HUES48 (cell line): ENCODE measurements around the gene SLC13A3.

Experiments
- H3K27ac ChIP-seq: one replicate; pipeline ENCODE4 v1.7.0; 2013; ENCODE audit warnings: low read depth, low read length, inconsistent platforms
- H3K27me3 ChIP-seq: 2 replicates; pipeline ENCODE4 v1.6.1; 2013; ENCODE audit warnings: mild to moderate bottlenecking, low read length; ENCODE audit not compliant: control insufficient read depth, insufficient read depth
- H3K36me3 ChIP-seq: 2 replicates; pipeline ENCODE4 v1.6.1; 2013; ENCODE audit warnings: low read length; ENCODE audit not compliant: control insufficient read depth, insufficient read depth
- H3K4me1 ChIP-seq: 2 replicates; pipeline ENCODE4 v1.6.1; 2013; ENCODE audit warnings: mild to moderate bottlenecking, low read length; ENCODE audit not compliant: control insufficient read depth, insufficient read depth
- H3K4me3 ChIP-seq: 2 replicates; pipeline ENCODE4 v1.5.1; 2013; ENCODE audit warnings: mild to moderate bottlenecking, low read depth, low read length
- H3K9ac ChIP-seq: 2 replicates; pipeline ENCODE4 v1.6.1; 2013; ENCODE audit warnings: mild to moderate bottlenecking, low read depth, low read length, moderate library complexity
- H3K9me3 ChIP-seq: 2 replicates; pipeline ENCODE4 v1.6.1; 2013; ENCODE audit warnings: low read length; ENCODE audit not compliant: control insufficient read depth, insufficient read depth

The SLC13A3 gene

DNA sequence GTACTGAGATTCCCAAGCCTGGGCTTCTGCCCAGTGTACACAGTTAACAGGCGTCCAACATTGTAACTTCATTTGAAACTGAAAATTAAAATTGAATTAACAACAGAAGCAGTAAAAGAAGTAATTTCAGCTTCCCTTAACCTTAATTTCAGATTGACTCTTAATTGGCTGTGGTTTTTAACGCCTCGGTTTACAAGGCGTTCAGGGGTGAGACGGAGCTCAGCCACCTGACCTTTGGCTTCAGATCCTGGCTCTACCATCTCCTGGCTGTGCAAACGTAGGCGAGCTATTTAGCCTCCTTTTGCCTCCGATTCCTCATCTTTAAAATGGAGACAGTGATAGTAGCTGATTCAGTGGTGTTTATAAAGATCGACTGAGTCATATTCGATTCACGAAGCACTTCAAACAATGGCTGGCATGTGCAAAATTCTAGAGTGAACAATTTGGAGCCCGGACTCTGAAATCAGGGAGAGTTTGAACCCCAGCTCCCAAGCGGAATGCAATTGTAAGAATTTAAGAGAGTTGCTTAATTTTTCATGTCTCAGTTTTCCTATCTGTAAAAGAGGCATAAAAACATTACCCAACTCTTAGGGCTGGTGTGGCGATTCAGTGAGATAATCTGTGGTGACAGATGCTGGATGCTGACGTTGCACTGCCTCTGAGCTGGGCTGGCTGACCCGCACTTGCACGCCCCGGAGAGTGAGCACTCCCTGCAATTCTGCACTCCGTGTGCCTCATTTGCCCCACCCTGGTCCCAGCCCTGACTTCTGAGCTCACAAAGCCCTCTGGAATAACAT, 77.3 kb downstream of the SLC13A3 start:
- Histone ChIP-seq H3K4me3 (no peak overlapping the region), H3K9ac (no peak overlapping the region), H3K36me3 (0 out of 2 replicates have a peak, but pooled peaks cover 4% of the 10 kb centered on the region), H3K4me1 (no peaks in the 10 kb centered on the region), H3K9me3 (no peaks in the 10 kb centered on the region), H3K27me3 (no peaks in the 10 kb centered on the region), H3K27ac (no peak overlapping the region)

DNA sequence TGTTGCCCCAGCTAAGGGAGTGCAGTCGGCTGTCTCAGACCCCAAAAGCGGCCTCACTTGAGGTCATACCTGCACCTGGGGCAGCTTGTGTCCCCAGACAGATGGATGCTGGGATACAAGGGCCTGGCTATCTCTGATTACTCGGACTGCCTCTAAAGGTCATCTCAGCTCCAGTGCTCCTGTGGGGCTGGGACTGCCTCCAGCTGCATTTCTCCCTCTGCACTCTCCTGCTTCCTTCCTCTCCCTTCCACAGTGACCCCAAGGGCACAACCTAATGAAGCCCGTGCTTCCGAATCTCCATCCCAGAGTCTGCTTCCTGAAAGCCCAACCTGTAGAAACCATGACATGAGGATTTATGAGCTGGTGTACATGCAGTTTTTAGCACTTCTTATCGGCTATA, 78.0 kb downstream of the SLC13A3 start:
- H3K4me1 ChIP-seq, result no peaks in the 10 kb centered on the region
- H3K4me3 ChIP-seq, result no peak overlapping the region
- no peak overlapping the region for H3K27ac ChIP-seq
- H3K9me3 ChIP-seq, result no peaks in the 10 kb centered on the region
- H3K27me3 ChIP-seq, result no peaks in the 10 kb centered on the region
- no peak overlapping the region for H3K9ac ChIP-seq
- 0 out of 2 replicates have a peak, but pooled peaks cover 4% of the 10 kb centered on the region for H3K36me3 ChIP-seq

GRCh38 chr20:46572790-46573189, 78.5 kb downstream of the SLC13A3 start:
- no peaks in the 10 kb centered on the region for H3K4me1 ChIP-seq
- no peak overlapping the region for H3K4me3 ChIP-seq
- H3K9ac ChIP-seq, result no peak overlapping the region
- no peaks in the 10 kb centered on the region for H3K9me3 ChIP-seq
- H3K36me3 ChIP-seq, result 0 out of 2 replicates have a peak, but pooled peaks cover 4% of the 10 kb centered on the region
- no peaks in the 10 kb centered on the region for H3K27me3 ChIP-seq
- H3K27ac ChIP-seq, result no peak overlapping the region

- H3K27me3 ChIP-seq, result no peaks in the 10 kb centered on the region
- H3K9ac ChIP-seq, result no peak overlapping the region
- 0 out of 2 replicates have a peak, but pooled peaks cover 4% of the 10 kb centered on the region for H3K36me3 ChIP-seq
- no peaks in the 10 kb centered on the region for H3K4me1 ChIP-seq
- no peak overlapping the region for H3K4me3 ChIP-seq
- no peaks in the 10 kb centered on the region for H3K9me3 ChIP-seq
- no peak overlapping the region for H3K27ac ChIP-seq
Observed at GRCh38 chr20:46572153-46572552, 79.1 kb downstream of the SLC13A3 start.

DNA sequence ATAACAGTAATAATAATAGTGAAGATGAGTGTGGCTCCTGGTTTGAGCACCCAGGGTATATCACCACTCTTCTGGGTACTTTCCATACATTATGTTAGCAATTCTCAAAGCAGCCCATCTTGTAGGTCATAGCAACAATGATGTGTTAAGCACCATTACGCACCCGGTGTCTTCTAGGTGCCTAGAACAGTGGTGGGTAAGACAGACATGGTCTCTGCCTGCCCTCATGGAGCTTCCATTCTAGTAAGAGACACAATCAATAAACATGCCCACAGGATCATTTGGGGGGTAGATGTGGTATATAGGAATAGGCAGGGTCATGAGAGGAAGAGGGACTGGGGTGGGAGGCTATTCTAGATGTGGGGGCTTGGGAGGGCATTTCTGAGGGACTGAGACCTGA, 79.8 kb downstream of the SLC13A3 start:
- H3K4me1 ChIP-seq, result no peaks in the 10 kb centered on the region
- no peak overlapping the region for H3K9ac ChIP-seq
- no peak overlapping the region for H3K4me3 ChIP-seq
- H3K9me3 ChIP-seq, result no peaks in the 10 kb centered on the region
- H3K36me3 ChIP-seq, result 0 out of 2 replicates have a peak, but pooled peaks cover 4% of the 10 kb centered on the region
- H3K27ac ChIP-seq, result no peak overlapping the region
- no peaks in the 10 kb centered on the region for H3K27me3 ChIP-seq

DNA sequence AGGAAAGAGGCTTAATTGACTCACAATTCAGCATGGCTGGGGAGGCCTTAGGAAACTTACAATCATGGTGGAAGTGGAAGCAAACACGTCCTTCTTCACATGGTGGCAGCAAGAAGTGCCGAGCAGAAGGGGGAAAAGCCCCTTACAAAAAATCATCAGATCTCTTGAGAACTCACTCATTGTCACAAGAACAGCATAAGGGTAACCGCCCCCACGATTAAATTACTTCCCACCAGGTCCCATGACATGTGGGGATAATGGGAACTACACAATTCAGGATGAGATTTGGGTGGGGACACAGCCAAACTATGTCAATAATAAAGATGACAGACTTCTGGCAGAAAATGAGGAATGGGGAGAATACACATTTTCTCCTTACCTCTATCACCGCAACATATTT, 80.3 kb downstream of the SLC13A3 start:
- no peaks in the 10 kb centered on the region for H3K27me3 ChIP-seq
- no peak overlapping the region for H3K27ac ChIP-seq
- H3K4me1 ChIP-seq, result 0 out of 2 replicates have a peak, but pooled peaks cover 3% of the 10 kb centered on the region
- H3K9ac ChIP-seq, result no peak overlapping the region
- H3K9me3 ChIP-seq, result no peaks in the 10 kb centered on the region
- 0 out of 2 replicates have a peak, but pooled peaks cover 4% of the 10 kb centered on the region for H3K36me3 ChIP-seq
- H3K4me3 ChIP-seq, result no peak overlapping the region

GRCh38 chr20:46569961-46570360, 81.3 kb downstream of the SLC13A3 start:
- Histone ChIP-seq H3K9ac (no peak overlapping the region), H3K27ac (no peak overlapping the region), H3K36me3 (0 out of 2 replicates have a peak, but pooled peaks cover 4% of the 10 kb centered on the region), H3K9me3 (no peaks in the 10 kb centered on the region), H3K4me1 (0 out of 2 replicates have a peak, but pooled peaks cover 5% of the 10 kb centered on the region), H3K4me3 (no peak overlapping the region), H3K27me3 (no peaks in the 10 kb centered on the region)

DNA sequence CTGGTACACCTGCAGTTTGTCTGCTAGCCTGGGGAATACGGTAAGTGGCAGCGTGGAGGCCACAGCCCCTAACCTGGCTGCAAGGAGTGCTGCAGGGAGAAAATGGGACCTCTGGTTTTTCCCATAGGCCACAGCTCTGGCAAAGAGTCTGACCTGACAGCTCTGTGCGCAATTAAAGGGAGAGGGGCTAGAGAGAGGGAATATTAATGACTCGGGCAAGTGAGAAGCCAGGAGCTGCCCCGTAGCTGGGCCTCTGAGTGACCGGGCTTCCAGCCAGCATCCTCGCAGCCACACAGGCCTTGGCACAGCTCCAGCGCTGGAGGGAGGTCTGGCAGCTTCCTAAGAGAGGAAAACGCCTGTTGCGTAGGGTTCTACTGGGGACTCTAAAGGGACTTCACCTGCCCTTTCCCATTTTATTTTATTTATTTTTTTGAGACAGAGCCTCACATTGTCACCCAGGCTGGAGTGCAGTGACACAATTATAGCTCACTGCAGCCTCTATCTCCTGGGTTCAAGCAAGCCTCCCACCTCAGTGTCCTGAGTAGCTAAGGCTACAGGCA, 82.6 kb downstream of the SLC13A3 start:
- 0 out of 2 replicates have a peak, but pooled peaks cover 5% of the 10 kb centered on the region for H3K4me1 ChIP-seq
- H3K4me3 ChIP-seq, result no peak overlapping the region
- H3K27me3 ChIP-seq, result no peaks in the 10 kb centered on the region
- no peaks in the 10 kb centered on the region for H3K9me3 ChIP-seq
- no peak overlapping the region for H3K27ac ChIP-seq
- no peak overlapping the region for H3K9ac ChIP-seq
- H3K36me3 ChIP-seq, result 0 out of 2 replicates have a peak, but pooled peaks cover 4% of the 10 kb centered on the region

DNA sequence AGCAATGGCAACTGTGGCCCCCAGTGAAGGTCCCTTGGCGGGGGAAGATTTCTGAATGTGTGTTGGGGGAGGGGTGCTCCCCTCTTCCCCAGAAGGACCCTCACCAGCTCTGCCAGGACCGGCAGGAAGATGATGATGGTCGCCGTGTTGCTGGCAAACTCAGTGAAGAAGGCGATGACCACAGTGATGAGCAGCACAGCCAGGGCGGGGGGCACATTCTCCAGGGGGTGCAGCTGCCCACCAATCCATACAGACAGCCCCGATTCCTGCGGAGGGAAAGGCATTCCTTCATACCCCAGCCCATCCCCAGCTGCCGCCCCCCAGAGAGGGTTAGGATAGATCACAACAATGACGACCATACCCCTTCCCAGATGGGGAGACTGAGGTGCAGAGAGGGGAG, 85.1 kb downstream of the SLC13A3 start:
- Histone ChIP-seq H3K27me3 (no peaks in the 10 kb centered on the region), H3K36me3 (no peaks in the 10 kb centered on the region), H3K27ac (no peak overlapping the region)

DNA sequence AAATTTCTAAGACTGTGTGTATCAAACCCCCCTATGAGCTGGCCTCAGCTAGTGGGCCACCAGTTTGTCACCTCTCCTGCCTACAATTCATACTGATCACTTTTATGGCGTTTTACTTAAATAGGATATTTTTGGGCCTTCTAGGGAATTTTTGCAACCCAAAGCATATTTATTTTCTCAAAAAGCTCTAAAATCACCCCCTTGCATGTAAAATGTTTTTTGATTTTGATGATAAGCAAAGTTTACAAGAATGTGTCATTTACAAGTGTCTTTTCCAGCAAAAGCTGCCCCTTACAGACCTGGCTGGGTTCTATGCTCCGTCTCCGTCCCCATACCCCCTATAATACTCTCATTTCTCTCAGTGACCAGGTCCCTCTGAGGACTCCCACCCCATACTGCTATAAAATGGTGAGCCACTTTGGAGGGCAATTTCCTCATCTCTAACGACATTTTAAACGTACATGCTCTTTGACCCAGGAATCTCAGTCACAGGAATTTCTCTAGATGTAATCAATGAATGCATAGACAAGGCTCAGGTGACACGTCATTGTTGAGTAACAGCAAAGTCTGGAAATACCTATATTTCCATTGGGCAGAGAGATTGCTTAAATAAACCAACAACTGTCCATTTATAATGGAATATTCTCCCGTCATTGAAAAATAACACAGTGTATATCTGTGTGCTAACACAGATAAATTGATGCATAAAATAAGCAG, 86.9 kb downstream of the SLC13A3 start:
- Histone ChIP-seq H3K9ac (no peak overlapping the region), H3K36me3 (no peaks in the 10 kb centered on the region), H3K27ac (no peak overlapping the region), H3K4me3 (no peak overlapping the region), H3K9me3 (no peaks in the 10 kb centered on the region), H3K4me1 (peaks cover 23% of the 10 kb centered on the region; the same call in 1 of the 2 replicates), H3K27me3 (no peaks in the 10 kb centered on the region)

More for the DNA sequence above, 85.1 kb downstream of the SLC13A3 start:
- H3K4me3 ChIP-seq, result no peak overlapping the region
- H3K9me3 ChIP-seq, result no peaks in the 10 kb centered on the region
- peaks cover 23% of the 10 kb centered on the region; the same call in 1 of the 2 replicates for H3K4me1 ChIP-seq
- no peak overlapping the region for H3K9ac ChIP-seq

DNA sequence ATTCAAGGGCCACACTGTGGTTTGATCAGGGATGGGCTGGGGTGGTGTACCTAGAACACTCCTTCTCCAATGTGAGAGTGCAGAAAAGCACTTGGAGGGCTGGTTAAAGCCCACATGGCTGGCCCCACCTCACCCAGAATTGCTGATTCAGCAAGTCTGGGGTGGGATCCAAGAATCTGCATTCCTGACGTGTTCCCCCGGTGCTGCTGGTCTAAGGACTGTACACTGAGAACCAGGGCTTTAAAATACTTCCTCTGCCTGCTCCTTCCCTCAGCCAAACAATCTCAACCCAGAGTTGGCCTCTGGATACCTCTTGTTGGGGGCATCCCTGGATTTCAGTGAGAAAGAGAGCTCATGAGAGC, 87.4 kb downstream of the SLC13A3 start:
- Histone ChIP-seq H3K27me3 (no peaks in the 10 kb centered on the region), H3K9me3 (no peaks in the 10 kb centered on the region), H3K36me3 (no peaks in the 10 kb centered on the region), H3K4me1 (peaks cover 23% of the 10 kb centered on the region; the same call in 1 of the 2 replicates), H3K27ac (no peak overlapping the region), H3K4me3 (no peak overlapping the region), H3K9ac (no peak overlapping the region)
